GM18520 (cell line): Measurements from ENCODE around the gene NTRK3.
"Not testable (repeated sequence)": the region's sequence is repeated elsewhere in the genome, so short reads cannot be mapped to it uniquely, and the experiment has no call there.

Experiments used
- ATAC-seq: cut with Tn5 transposase; IDR thresholded peaks from one replicate; pipeline ENCODE4 v1.9.1; 2021; ENCODE audit not compliant: unreplicated experiment

The NTRK3 gene

GRCh38 chr15:88080616-88081015 is 175.9 kb downstream of the NTRK3 start:
- ATAC-seq = no peak

DNA sequence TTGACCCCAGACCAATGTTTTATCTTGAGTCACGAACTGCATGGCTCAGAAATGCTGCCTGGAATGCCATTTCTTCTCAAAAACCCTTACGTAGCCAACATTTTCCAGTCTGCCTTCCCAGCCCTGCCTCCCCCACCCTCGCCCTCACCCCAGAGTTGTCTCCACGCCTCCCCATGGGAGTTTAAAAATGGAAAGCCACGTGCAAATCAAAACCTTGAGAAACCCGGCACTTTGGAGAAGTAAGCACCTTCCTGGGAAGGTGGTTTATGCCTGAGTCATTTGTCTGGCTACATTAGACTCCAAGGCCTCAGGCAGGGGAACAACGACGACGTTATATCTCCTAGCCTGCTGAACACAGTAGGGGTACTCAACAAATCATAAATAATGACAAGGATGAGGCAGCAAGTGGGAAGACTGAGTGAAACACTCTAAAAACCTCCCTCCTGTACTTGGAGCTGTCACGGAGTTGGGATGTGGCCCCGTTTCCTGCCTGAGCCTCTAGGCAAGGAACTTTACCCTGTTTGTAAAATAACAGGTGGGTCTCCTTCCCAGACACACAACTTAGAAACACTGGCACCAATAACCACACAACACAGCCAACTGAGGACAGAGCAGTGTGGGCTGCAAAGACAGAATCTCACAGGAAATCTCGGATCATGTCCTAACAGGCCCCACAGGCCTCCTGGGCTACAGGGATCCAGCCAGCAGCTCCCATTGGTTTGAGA is 179.1 kb downstream of the NTRK3 start:
- ATAC-seq = no peak

DNA sequence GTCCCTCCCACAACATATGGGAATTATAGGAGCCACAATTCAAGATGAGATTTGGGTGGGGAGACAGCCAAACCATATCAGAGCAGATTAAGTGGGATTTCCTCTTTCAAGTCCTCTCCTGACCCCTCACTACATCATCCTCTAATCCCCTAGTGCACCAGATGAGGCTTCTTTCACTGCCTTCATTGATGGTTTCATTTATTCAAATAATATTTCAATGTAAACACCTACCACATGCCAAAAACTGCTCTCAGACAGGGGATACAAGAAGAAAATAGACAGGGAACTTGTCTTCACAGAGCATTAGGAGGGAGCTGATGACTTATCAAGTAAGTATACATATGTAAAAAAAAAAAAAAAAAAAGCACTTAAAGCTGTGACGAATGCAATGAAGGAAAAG is 180.2 kb downstream of the NTRK3 start:
- ATAC-seq = no peak

DNA sequence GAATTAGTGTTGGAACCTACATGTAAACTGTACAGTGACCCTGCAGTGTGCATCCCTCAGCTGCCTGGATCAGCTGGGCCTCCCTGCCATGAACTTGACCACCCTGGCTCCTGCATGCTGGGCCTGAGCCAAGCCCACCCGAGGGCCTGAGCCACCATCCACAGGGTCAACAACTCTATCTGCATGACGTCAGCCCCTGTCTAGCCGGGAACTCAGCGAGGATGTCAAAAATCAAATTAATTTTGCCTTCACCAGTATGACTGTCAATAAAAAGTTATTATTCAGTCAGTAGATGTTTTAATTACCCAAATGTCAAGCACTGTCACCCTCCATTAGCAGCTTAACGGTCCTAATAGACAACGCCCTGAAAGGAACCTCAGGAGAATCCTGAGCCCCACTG is 181.4 kb downstream of the NTRK3 start:
- no peak for ATAC-seq

DNA sequence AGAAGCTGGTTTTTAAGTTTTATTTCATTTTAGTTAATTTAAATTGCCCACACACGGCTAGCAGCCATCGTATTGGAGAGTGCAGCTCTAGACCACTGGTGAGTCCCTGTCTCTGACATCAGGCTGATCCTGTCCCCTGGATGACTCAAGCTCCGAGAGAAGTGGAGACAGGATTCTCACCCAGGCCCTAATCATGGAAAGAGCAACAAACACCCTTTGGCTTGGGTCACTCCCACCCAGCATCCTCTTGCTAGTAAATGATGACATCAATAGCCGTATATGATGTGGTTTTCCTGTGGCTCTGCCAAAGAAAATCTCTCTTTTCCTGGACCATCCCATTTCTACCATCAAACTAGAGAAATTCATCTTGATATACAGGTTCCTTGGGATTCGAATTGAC is 182.2 kb downstream of the NTRK3 start:
- ATAC-seq = no peak

DNA sequence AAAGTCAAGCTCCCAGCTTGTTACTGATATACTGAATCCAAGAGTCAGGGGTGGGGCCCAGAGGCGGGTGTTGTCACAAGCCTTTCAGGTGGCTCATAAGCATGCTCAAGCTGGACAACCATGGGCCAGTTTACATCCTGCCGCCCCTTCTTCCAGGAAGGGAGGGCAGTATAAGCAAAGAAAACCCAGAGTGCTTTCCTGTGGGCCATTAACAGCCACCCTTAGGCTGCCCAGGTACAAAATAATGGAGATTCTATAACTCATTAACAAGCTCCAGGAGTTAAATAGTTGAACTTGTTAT is 183.2 kb downstream of the NTRK3 start:
- no peak for ATAC-seq

GRCh38 chr15:88072598-88073390 is 183.7 kb downstream of the NTRK3 start:
- ATAC-seq = no peak

DNA sequence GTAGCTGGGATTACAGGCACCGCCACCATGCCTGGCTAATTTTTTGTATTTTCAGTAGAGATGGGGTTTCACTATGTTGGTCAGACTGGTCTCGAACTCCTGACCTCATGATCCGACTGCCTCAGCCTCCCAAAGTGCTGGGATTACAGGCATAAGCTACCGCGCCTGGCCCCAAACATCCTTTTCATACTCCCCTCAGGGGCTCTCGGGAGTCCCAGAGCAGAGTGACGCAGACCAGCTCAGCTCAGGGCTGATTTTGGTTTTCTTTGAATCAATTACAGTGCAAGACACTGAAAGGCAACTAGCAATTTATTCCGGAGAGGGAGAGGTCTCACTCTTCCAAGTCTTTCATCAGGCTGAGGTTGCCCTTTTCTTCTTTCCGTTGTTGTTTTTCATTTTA is 184.4 kb downstream of the NTRK3 start:
- not testable (repeated sequence) for ATAC-seq

DNA sequence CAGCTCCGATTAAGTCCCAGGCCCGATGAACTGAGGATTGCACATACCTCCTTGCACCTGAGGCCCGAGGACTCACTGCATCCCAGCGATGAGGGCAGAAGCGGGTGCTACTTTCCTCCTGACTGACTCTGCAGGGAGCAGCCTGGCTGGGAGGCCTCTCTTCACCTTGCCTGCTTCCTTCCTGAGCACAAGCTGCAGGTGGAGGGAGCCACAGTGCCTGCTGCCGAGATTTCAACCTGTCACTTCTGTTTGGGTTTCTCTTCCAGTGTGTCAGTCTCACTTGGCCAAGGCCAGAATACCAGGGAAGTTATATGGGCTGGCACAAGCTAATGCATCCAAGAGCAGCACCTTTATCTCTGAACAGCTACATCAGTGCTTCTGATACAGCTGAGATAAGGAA is 185.4 kb downstream of the NTRK3 start:
- no peak for ATAC-seq

- ATAC-seq = no peak
Observed at GRCh38 chr15:88069561-88069960, 187.0 kb downstream of the NTRK3 start.

GRCh38 chr15:88067331-88067685 is 189.2 kb downstream of the NTRK3 start:
- ATAC-seq = no peak

DNA sequence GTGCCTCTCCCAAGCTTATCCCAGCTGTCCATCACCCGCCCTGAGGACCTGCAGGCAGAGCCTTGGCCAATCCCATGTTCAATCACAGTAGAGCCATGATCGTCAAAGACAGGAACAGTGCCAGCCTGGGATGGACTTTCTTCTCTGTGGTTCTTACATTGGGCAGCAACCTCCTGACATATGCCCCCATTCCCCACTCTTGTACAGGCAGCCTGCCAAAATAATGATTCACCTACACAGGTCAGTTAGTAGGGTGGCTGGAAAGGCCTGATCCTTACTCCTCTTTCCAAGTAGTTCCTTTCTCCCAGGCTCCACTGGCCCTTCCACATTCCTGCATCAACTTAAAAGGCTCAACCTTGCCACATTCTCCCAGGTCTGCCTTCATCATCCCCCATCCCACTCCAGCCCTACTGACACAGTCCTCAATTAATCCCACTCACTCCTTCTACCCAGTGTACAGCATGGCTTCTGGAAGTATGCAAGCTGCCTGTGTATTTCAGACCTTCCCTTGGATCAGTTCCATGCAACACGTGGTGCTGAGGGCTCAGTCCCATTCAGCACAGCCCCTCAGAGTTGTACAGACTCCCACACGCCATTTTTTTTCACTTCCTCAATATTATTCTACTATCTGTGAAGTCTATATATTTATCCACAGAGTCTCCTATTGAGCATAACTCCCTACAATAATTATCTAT is 189.8 kb downstream of the NTRK3 start:
- ATAC-seq = no peak

DNA sequence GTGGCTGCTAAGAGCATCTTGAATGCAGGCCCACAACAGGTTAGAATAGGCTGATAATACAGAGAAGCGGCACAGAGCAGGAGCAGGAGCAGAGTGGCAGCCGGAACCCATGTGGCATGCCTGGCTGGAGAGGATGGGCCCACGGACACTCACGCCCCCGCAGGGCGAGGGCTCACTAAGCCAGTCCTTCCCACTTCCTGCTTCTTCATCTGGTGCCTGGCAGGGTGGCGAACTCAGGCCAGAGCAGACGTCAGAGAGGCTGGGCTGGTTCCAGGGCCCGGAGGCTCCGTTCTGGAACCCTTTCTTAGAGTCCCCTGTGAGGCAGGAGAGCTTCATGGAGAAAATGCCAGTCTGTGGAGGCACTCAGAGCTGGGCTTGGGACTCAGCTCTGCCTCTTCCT is 195.1 kb downstream of the NTRK3 start:
- no peak for ATAC-seq

GRCh38 chr15:88060383-88060782 is 196.2 kb downstream of the NTRK3 start:
- ATAC-seq = no peak

GRCh38 chr15:88057836-88058235 is 198.7 kb downstream of the NTRK3 start:
- ATAC-seq = no peak

GRCh38 chr15:88049506-88049905 is 207.0 kb downstream of the NTRK3 start:
- ATAC-seq = peak; percentile 77

GRCh38 chr15:88048755-88049154 is 207.8 kb downstream of the NTRK3 start:
- no peak for ATAC-seq

DNA sequence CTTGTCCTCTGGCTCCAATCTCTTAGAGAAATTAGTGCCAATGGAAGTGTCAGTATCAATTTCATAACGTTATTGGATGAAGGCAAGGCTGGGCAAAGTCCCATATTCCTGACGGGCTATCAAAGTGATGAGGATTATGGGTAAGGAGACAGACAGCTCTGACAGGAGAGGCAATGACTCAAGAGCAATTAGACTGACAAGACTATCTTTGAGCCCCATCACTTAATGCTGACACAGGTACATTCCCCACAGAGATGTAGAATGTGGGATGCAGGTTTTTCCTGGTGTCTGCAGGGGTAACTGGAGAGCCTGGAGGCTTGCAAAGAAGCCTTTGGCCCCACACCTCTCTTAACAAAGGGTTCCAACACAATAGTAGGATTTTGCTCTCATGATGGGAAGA is 208.3 kb downstream of the NTRK3 start:
- no peak for ATAC-seq

GRCh38 chr15:88046576-88047129 is 209.9 kb downstream of the NTRK3 start:
- ATAC-seq = no peak

DNA sequence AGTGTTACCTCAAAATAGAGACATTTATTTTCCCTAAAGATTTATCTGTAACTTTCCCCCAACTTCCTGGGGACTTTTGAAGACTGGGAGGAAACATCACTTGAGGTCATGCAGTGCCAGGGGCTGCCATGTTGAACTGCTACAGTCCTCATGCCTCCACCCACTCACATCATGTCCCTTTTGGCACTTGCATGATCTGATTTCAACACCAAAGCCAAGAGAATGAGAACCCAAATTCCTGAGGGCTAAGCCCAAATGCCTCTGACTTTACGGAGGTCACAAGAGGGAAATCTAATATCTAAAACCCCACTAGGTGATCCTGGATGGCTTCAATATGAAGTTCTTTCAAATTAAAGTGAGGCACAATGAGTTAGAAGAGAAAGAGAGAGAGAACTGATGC is 213.1 kb downstream of the NTRK3 start:
- no peak for ATAC-seq

- ATAC-seq = no peak
Observed at GRCh38 chr15:88042047-88042446, 214.5 kb downstream of the NTRK3 start.

DNA sequence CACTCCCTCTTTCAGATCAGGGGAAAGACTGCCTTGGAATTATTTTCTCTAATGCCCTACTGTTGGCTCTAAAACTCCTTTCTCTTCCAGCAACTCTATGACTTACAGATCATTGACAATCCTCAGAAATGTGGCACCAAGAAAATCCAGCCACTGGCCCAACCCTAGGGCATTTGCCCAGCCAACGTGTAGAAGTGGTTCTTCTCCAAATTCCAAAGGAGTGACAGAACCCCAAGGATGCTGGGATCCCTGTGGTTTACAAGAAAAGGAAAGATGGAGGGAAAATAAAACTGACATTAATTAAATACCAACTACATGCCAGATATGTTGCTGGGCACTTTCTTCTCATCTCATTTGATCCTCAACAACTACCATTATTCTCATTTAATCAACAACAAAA is 216.0 kb downstream of the NTRK3 start:
- no peak for ATAC-seq
